Renal cortex interstitium (tissue), 11 donors: Measurements from ENCODE around the gene EZH2. TPM values are rescaled to one million over a fixed set of nuclear protein-coding genes. Genes with fewer than 3 reads are reported as not detected.

Experiments used
- DNase-seq, 11 donors: peaks; one replicate each; pipeline ENCODE4 v3.0.0-alpha.2; 2013; ENCODE audit warnings: low read depth in 9 of 11, low spot score in 4 of 11; ENCODE audit errors: extremely low read depth in 1 of 11
- polyA plus RNA-seq, 3 donors: library from polyadenylated mRNA; unstranded; fragments of 120-200 nt; gene quantifications; one replicate each; pipeline ENCODE4 v1.2.1, GENCODE V29; 2013; ENCODE audit not compliant: insufficient read length in 3 of 3

EZH2 gene
- polyA plus RNA-seq, 3 donors: 40.4 to 44.6 (median 42.6) TPM

DNA sequence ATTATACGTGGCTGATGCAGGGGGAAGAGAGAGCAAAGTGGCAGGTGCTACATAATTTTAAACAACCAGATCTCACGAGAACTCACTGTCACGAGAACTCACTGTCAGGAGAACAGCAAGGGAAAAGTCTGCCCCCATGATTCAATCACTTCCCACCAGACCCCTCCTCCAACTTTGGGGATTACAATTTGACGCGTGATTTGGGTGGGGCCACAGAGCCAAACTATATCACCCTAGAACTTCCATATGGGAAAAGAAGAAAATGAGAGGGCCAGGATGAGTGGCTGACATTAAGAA, 15.8 kb downstream of the EZH2 start:
- no peak for DNase-seq

DNA sequence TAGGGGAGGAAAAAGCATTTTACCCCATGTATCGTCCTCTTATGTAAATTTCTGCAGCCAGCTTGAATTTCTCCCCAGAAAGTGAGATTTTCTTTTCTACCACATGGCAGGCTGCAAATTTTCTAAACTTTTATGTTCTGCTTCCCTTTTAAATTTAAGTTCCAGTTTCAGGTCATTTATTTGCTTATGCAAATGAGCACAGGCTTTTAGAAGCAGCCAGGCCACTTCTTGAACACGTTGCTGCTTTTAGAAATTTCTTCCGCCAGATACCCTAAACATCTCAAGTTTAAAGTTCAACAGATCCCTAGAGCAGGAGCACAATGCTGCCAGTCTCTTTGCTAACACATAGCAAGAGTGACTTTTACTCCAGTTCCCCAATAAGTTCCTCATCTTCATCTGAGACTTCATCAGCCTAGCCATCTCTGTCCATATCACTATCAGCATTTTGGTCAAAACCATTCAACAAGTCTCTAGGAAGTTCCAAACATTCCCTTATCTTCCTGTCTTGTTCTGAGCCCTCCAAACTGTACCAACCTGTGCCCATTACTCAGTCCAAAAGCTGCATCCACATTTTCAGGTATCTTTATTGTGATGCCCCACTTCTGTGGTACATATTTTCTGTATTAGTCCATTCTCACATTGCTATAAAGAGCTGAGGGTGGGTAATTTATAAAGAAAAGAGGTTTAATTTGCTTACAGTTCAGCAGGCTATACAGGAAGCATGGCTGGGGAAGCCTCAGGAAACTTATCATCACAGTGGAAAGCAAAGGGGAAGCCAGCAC, 16.3 kb downstream of the EZH2 start:
- no peak for DNase-seq

DNA sequence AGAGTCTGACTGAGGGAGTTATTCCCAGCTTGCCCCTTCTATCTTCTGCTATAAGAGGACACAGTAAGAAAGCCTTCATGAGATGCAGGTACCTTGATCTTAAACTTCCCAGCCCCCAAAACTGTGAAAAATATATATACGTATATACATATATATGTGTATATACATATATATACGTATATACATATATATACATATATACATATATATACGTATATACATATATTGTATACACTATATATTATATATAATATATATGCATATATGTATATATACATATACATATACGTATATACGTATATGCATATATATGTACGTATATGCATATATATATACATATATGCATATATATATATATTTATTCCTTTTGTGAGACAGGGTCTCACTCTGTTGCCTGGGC, 17.7 kb downstream of the EZH2 start:
- no peak for DNase-seq

DNA sequence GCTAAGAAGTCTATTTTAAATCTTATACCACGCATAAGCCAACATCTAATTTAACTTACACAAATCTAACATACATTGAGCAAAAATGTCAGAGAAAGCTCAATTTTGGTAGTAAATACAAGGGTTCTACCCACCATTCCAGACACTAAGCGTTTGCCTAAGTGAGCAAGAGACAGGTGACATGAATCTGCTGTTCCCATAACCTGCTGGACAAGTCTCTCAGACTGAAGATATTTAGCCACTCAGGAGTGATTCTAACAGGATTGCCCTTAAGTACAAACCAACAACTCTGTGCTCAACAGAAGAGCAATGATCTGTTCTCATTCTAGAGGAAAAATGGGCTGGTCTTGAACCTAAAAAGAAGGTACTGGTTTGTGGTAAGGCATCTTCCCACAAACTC, 18.8 kb downstream of the EZH2 start:
- no peak for DNase-seq

DNA sequence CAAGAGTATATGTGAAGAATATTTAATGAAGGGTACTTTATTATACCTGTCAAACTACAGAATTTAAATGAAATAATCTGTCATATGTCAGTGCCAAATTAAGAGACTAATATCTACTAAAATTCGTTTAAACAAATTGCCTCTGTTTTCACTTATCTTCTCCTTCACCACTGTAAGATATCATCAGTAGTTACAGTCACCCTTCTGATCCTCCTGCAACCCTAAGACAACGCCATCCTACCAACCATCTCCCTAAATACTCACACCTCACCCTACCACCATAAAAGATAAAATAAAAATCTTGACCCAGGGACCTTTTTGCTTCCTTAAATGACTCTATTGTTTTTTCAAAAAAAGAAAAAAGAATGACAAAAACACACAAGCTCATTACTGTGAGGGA, 20.8 kb downstream of the EZH2 start:
- DNase-seq: no peak

DNA sequence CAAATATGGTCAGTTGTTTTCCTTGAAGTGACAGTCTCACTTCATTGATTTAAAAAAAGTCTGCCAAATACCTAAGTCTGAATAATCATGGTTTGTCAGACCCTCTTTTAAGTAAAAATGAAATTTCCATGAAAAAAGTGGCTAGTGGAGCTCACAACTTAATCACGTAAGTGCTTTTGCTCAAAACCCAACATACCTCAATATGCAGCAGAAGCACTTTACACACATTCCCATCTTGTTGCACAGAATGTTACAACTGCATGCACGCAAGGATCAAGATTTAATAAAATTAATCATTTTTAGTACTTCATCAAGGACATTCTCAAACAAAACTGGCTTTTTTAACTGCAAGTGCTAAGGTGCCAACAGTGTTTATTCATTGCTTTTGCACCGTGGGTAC, 21.6 kb downstream of the EZH2 start:
- DNase-seq: no peak

DNA sequence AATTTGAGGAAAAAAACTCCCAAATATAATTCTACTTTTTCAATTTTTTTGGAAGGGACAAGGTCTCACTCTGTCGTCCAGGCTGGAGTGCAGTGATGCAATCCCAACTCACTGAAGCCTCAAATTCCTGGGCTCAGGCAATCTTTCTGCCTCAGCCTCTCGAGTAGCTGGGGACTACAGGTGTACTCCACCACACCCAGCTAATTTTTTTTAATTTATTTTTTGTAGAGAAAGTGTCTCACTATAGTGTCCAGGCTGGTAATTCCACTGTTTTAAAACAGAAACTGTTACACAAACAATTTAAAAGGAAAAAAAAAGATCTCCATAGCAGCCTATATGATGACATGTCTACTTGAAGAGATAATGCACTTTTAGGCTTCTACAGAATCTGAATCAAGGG, 25.6 kb downstream of the EZH2 start:
- DNase-seq: no peak

DNA sequence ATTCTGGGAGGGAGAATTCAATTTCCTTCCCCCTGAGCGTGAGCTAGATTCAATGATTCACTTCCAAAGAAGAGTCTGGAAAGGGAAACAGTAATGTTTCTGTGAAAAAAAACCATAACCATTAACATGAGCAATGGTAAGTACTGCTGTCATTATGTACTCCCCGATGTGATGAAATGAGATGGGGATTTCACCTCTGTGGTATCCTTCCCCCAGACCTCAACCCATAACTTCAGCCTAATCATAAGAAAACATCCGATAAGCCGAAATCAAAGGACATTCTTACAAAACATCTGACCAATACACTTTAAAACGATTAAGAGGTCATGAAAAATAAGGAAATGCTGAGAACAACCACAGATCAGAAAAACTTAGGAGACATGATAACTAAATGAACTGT, 27.2 kb downstream of the EZH2 start:
- DNase-seq: no peak

DNA sequence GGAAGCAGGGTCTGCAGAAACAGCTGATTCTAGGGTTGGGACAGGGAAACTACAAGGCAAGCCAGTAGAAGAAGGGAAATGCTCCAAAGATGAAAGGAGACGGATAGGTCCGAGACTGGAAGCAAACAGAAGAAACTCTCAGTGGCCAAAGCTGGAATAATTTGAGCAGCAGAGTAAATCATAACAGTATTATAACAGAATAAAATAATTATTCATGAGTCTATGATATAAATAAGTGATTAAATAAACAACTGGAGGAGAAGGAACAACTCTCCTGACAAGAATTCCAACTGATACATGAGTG, 27.6 kb downstream of the EZH2 start:
- DNase-seq: no peak

DNA sequence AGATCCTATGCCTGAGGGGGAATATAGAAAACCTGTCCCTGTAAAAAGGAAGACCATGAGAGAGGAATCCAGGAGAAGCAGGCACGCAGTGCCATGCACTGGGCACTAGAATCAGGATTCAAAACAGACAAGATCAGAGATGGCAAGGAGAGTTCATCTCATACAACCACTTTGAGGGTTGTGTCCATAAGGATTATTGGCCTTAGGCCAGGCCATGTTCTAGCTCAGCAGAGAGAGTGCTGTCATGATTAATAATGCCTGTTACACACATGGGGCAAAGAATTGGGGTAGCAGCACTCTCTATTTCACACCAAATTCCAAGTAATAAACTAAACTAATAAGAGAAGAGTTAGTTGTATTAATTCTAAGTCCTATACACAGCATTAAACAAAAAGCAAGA, 29.1 kb downstream of the EZH2 start:
- DNase-seq: no peak

DNA sequence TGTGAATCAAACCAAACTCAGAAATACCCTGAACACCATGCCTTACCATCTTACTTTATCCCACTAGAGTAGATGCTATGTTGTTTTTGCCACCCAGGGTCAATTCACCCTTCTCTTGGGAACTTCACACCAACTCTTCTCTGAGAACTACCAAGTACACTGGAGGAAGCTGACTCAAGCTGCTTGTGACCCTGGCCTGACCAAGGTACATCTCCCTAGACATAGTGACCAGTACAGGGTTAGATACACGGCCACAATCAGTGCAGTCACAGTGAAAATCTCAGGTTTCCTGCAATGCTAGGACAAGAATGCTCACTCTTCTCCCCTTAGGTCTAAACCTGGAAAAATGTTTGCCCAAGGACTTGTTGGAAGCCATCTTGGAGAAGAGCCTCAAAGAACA, 31.8 kb downstream of the EZH2 start:
- no peak for DNase-seq

DNA sequence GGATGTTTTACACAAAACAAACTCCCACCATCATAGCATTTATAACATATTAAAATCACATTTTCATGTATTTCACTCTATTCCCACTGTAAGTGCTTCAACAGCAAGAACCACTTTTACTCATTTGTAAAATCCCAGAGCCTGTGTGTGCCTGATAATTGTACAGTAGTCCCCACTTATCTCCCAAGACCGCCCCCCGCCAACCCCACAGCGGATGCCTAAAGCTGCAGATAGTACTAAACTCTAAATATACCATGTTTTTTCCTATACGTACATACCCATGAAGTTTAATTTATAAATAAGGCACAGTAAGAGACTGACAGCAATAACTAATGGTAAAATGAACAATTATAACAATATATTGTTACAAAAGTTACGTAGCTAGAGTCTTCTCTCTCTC, 33.5 kb downstream of the EZH2 start:
- no peak for DNase-seq

DNA sequence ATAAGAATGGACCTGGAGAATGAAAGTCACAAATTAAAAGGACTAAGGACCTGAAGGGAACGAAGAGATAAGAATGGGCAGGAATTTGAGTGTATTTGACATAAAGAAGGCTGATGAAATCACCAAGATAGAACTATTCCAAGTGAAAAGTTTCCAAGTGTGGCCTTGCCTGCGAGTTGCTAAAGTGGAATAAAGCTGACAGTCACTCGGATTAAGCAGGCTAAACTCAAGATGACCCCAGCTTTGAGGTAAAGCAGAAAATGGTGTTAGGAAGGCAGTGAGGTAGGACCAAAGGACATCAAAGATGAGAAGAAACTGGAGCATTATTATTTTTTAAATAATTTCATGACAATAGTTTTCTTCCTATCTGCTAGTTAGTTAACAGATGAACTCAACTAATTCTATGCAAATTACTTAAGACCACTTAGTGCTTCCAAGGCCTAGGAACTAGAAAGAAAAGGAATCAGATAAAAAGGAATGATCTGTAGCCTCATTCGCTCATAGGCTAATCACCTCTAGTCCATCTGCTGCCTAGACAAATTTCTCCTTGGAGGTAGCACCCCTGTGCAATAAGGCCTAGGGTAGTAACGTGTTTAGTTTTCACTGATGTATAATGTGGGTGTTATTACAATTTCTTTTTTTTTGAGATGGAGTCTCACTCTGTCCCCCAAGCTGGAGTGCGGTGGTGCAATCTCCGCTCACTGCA, 34.5 kb downstream of the EZH2 start:
- no peak for DNase-seq

DNA sequence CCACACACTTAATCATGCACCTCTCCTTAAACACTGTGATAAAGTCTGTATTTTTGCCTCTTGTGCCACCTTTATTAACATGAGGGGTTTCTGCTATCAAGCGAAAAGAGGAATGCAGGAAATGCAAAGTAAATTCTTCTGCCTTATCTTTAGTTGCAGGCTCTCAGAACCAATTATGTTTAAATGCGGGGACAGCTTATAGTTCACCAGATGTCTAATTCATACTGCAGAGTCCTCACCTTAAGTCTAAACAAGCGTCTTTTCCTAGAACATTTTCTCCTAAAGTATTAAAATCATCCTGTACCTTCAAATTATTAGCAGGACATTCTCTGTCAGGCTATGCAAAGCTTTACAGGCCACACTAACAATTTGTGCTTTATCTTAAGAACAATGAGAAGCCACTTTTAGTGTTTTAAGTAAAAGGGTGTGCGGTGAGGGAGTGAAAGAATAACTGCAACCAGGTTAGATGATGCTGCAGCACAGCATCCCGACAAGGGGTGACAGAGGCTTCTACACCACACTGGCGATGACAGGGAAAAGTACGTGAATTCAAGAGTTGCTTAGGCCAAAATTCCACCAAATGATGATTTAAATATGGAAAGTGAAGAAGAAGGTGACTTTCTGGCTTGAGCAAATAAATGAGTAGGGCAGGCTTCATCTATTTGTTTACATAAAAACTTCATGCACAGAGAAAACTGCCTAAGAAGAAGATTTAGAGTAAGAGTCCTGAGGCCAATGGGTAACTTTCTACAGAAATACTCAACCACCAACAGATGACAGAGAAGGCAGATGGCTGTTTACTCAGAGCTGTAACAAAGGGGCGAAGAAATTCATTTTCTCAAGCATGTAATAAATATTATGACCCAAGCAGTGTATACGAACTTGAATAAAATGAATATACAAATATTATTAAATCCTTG, 36.0 kb downstream of the EZH2 start:
- no peak for DNase-seq

DNA sequence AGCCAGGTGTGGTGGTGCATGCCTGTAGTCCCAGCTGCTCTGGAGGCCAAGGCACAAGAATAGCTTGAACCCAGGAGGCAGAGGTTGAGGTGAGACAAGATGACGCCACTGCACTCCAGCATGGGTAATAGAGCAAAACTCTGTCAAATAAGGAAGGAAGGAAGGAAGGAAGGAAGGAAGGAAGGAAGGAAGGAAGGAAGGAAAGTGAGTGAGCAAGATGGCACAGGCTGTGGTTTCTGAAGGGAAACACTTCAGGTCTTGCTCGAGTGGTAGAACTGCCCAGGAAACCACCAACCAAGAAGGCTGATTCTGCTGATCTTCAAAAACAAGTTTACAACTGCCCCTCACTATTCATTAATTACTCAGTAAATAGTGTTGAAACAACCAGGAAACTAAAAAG, 45.2 kb downstream of the EZH2 start:
- no peak for DNase-seq

DNA sequence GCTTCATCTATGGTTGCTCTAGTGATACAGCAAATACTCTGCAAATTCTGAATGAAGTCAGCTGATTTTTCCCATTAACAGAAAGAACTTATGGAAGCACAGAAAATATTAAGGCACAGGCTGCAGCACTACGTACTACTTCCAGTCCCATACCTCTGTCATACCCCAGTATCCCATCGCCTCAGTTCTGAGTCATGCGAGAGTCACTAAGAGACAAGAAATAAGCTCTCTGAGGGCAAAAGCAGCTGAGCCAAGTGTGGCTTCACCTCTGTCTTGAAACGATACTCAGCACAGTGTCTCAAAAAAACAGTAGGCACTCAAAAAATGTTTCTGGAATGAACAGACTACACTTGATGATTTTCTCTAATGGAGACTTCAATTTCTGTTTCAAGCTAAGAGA, 48.2 kb downstream of the EZH2 start:
- no peak for DNase-seq

DNA sequence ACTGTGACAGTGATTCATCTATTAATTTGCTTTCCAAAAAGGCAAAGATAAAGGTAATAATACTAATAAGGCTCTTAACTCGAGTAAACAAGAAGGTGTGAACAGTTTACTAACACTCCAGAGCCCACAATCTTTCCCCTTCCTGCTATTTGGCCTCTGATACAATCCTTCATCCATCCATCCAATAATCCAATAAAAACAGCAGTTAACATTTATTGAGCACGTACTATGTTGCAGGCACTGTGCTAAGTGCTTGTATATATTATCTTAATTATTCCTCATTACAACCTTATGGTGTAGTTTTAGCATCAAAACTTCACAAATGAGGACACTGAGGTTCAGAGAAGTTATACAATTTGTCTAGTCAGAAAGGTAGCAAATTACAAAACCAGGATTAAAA, 49.5 kb downstream of the EZH2 start:
- no peak for DNase-seq

DNA sequence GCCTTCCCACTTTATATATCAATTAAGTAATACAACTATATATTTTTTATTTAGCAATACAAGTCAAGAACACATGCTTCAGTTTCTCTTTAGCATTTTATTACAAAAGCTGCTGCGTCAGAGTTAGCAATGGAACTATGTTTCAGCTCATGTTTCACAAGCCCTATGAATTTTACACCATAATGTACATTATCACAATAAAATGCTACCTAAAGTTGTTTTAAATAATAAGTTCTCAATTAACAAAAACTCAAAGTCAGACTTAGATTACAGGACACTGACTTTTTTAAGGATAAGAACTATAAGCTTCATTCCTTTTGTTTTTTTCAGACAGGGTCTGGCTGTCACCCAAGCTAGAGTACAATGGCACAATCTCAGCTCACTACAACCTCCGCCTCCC, 52.3 kb downstream of the EZH2 start:
- no peak for DNase-seq

DNA sequence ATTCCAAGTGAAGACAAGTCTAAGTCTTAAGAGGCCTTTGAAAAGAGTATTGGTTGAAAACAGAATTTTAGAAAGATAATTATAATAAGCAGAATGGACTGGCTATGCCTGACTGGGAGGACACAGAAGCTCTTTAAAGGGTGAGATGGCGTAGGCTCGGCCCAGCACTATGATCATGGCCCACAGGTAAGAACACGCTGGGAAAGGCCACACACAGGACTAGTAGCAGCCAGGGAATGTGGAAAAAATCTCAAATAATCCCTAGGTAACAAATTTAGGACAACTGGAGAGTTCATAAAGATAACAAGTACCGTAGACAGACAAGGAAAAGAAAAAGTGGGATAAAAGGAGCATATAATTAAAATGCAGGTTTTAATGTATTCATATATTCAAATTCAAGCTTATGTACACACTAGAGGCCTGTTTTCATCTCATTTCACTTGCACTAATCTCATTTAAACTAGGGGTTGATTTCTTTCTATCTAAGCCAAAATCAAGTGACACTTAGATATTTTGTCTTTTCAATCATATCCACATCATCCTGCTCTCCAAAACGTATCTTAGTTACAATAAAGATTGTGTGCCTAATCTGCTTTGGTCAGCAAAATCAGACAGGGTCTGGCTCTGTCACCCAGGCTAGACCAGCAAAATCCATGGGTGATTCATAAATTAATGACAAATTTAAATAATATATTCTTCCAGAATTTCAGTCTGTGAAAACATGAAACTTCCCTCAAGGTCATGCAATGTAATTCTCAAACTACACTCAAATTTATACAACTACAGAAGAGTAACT, 53.0 kb downstream of the EZH2 start:
- DNase-seq: no peak

DNA sequence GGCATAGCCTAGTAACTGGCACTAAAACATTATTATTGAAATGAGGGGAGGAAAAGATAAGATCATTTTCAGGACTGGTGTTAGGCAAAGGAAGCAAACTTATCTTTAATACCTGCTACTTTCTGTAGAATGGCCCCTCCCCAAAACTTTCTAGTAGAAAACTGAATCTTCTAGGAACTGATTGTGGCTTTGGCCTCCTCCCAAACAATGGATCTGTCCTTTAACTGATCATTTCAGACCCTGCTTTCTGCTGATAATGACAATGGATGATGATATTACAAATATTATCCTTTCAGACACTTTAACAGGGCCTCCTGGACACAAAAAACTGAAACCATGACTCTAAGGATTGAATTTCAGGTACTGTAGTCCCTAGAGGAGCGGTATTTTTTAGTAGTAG, 55.1 kb downstream of the EZH2 start:
- DNase-seq: no peak
